Fibroblast of skin of right biceps (primary cell): ENCODE results near the gene ITGB2.
"Not testable (repeated sequence)": the region's sequence is repeated elsewhere in the genome, so short reads cannot be mapped to it uniquely, and the experiment has no call there.

Source experiments
- DNase-seq: peaks from one replicate; pipeline ENCODE4 v3.0.0-alpha.2; 2013

Gene ITGB2

GRCh38 chr21:44879238-44879637, 41.5 kb downstream of the ITGB2 start:
- DNase-seq = not testable (repeated sequence)

GRCh38 chr21:44878053-44878982, 42.4 kb downstream of the ITGB2 start:
- DNase-seq = no peak

GRCh38 chr21:44876849-44877575, 43.7 kb downstream of the ITGB2 start:
- no peak for DNase-seq

- DNase-seq = no peak
These were observed 45.4 kb downstream of the ITGB2 start for GRCh38 chr21:44875316-44875700.

GRCh38 chr21:44874497-44875315, 46.0 kb downstream of the ITGB2 start:
- no peak for DNase-seq

- no peak for DNase-seq
These were observed 46.5 kb downstream of the ITGB2 start for GRCh38 chr21:44874240-44874496.

- DNase-seq = peak; percentile 97
These were observed 47.1 kb downstream of the ITGB2 start, which contains the start of gene PTTG1IP for GRCh38 chr21:44873356-44874239. Gene PTTG1IP, minus strand, starts transcription at chr21:44873690. Its CDS starts 74 bp downstream, at chr21:44873616.

- DNase-seq = no peak
These were observed 47.9 kb downstream of the ITGB2 start for GRCh38 chr21:44872649-44873355.

GRCh38 chr21:44872323-44872648, 48.4 kb downstream of the ITGB2 start:
- no peak for DNase-seq

- DNase-seq = peak; percentile 53
These were observed 49.0 kb downstream of the ITGB2 start for GRCh38 chr21:44871576-44872269.

- DNase-seq = no peak
These were observed 49.8 kb downstream of the ITGB2 start for GRCh38 chr21:44870748-44871495.

GRCh38 chr21:44869781-44870747, 50.6 kb downstream of the ITGB2 start:
- peak; percentile 89 for DNase-seq

- no peak for DNase-seq
These were observed 52.0 kb downstream of the ITGB2 start for GRCh38 chr21:44868707-44869106.

- DNase-seq = no peak
These were observed 52.5 kb downstream of the ITGB2 start for GRCh38 chr21:44867999-44868700.

GRCh38 chr21:44867464-44867863, 53.2 kb downstream of the ITGB2 start:
- DNase-seq = no peak

- DNase-seq = peak; percentile 70
These were observed 53.9 kb downstream of the ITGB2 start for GRCh38 chr21:44866780-44867179.

GRCh38 chr21:44865561-44866280, 55.0 kb downstream of the ITGB2 start:
- DNase-seq = no peak
